K562 (cell line): Measurements from ENCODE around the gene HECA. TPM values are rescaled to one million over a fixed set of nuclear protein-coding genes. Genes with fewer than 3 reads are reported as not detected.

Experiments used
- CXXC5 ChIP-seq: fragments of 250-450 bp; sonication (Bioruptor Pico); IDR thresholded peaks from 2 replicates; pipeline ENCODE4 v1.8.0; 2022; ENCODE audit warnings: inconsistent platforms, mild to moderate bottlenecking, moderate library complexity
- ELF1 ChIP-seq: fragments of 200-800 bp; sonication (Bioruptor generic); IDR thresholded peaks from 2 replicates; pipeline ENCODE4 v1.6.1; 2016; ENCODE audit warnings: missing genetic modification characterization, missing compliant biosample characterization
- FOXA1 ChIP-seq: fragments of 450-650 bp; IDR thresholded peaks from 2 replicates; pipeline ENCODE4 v1.6.1; 2016; ENCODE audit warnings: mild to moderate bottlenecking, borderline replicate concordance
- FOXO4 ChIP-seq: fragments of 450-650 bp; formaldehyde crosslinking; IDR thresholded peaks from 2 replicates; pipeline ENCODE4 v1.4.0; 2020; ENCODE audit warnings: mild to moderate bottlenecking, moderate library complexity
- FUS ChIP-seq: fragments of 200-400 bp; formaldehyde crosslinking; optimal IDR thresholded peaks from 2 replicates; pipeline ENCODE3; 2017; ENCODE audit warnings: low read depth, low read length
- HSF4 ChIP-seq: fragments of 250-450 bp; sonication (Bioruptor Pico); IDR thresholded peaks from 2 replicates; pipeline ENCODE4 v2.1.2; 2022; ENCODE audit warnings: mild to moderate bottlenecking, moderate library complexity, borderline replicate concordance
- LCOR ChIP-seq: sonication (generic); formaldehyde crosslinking; IDR thresholded peaks from 2 replicates; pipeline ENCODE4 v1.8.0; 2022; ENCODE audit warnings: mild to moderate bottlenecking, missing genetic modification reagents
- MCM7 ChIP-seq, 2 experiments: fragments of 450-650 bp; IDR thresholded peaks; 2 replicates each; pipeline ENCODE4 v1.6.1; 2016 to 2018
- MTA3 ChIP-seq: fragments of 450-650 bp; formaldehyde crosslinking; IDR thresholded peaks from 2 replicates; pipeline ENCODE4 v1.6.1; 2017; ENCODE audit warnings: mild to moderate bottlenecking, borderline replicate concordance
- NFRKB ChIP-seq: fragments of 450-650 bp; IDR thresholded peaks from 2 replicates; pipeline ENCODE4 v1.6.1; 2016; ENCODE audit warnings: low read depth
- PCBP2 ChIP-seq: fragments of 200-400 bp; formaldehyde crosslinking; IDR thresholded peaks from 2 replicates; pipeline ENCODE4 v1.6.1; 2018; ENCODE audit warnings: low read length, low read depth, mild to moderate bottlenecking, moderate library complexity; ENCODE audit not compliant: poor library complexity, severe bottlenecking
- PTRF ChIP-seq: fragments of 450-650 bp; IDR thresholded peaks from 2 replicates; pipeline ENCODE4 v1.6.1; 2016; ENCODE audit warnings: mild to moderate bottlenecking, missing genetic modification characterization, missing compliant biosample characterization
- RB1 ChIP-seq: fragments of 450-650 bp; IDR thresholded peaks from 2 replicates; pipeline ENCODE4 v1.6.1; 2017; ENCODE audit warnings: low read depth, mild to moderate bottlenecking
- SAP30 ChIP-seq: fragments of 200-600 bp; sonication (generic); IDR thresholded peaks from 2 replicates; pipeline ENCODE4 v1.6.1; 2012; ENCODE audit warnings: borderline replicate concordance, low read depth, mild to moderate bottlenecking, moderate library complexity, low read length, control low read depth, inconsistent platforms; ENCODE audit not compliant: insufficient read depth, poor library complexity, severe bottlenecking
- SOX6 ChIP-seq: fragments of 450-650 bp; IDR thresholded peaks from 2 replicates; pipeline ENCODE4 v1.6.1; 2014; ENCODE audit warnings: mild to moderate bottlenecking
- STAG1 ChIP-seq: sonication (generic); formaldehyde crosslinking; IDR thresholded peaks from 2 replicates; pipeline ENCODE4 v1.5.0; 2020; ENCODE audit warnings: missing genetic modification reagents, borderline replicate concordance
- STAT5B ChIP-seq: fragments of 250-450 bp; sonication (Bioruptor Pico); IDR thresholded peaks from 2 replicates; pipeline ENCODE4 v1.8.0; 2021; ENCODE audit warnings: mild to moderate bottlenecking, inconsistent platforms
- TARDBP ChIP-seq: fragments of 450-650 bp; IDR thresholded peaks from 2 replicates; pipeline ENCODE4 v1.6.1; 2016
- U2AF2 ChIP-seq: fragments of 200-400 bp; formaldehyde crosslinking; optimal IDR thresholded peaks from 2 replicates; pipeline ENCODE3; 2017; ENCODE audit warnings: low read depth, mild to moderate bottlenecking, low read length
- ZFX ChIP-seq: sonication (generic); formaldehyde crosslinking; IDR thresholded peaks from 2 replicates; pipeline ENCODE4 v1.8.0; 2022; ENCODE audit warnings: mild to moderate bottlenecking, missing genetic modification reagents, moderate library complexity
- ZNF175 ChIP-seq: fragments of 200-800 bp; sonication (Bioruptor generic); IDR thresholded peaks from 2 replicates; pipeline ENCODE4 v1.6.1; 2016; ENCODE audit warnings: low read depth, mild to moderate bottlenecking, missing genetic modification characterization, missing compliant biosample characterization
- polyA plus RNA-seq, 8 experiments: library from polyadenylated mRNA; depleted of rRNA in 4 of 8; stranded (reverse) in 5 of 8; unstranded in 3 of 8; fragments of >200 nt; fragmentation: Nextera tagmentation in 2 of 8; fragmentation: Illumina TruSeq in 1 of 8; extraction: Ambion mirVana in 2 of 8; extraction: Trizol in 1 of 8; gene quantifications; 2 replicates each; pipeline versions ENCODE4 v1.2.1 to v1.2.3, GENCODE V29; 2011 to 2014; ENCODE audit warnings: inconsistent platforms in 1 of 8, missing spikeins in 1 of 8
- total RNA-seq, 7 experiments: library from RNA; depleted of rRNA in 6 of 7; stranded (reverse); fragments of >200 nt in 6 of 7; fragmentation: Illumina TruSeq in 2 of 7; extraction: Trizol in 2 of 7; gene quantifications; 2 replicates each; pipeline versions ENCODE4 v1.2.1 to v1.2.3, GENCODE V29; 2011 to 2021; ENCODE audit warnings: low replicate concordance in 1 of 7
- TF ChIP-seq, protein P1 (sequence below), 2 experiments: IDR thresholded peaks; 2 replicates each; pipeline ENCODE4 v1.6.1; 2011; ENCODE audit warnings: borderline replicate concordance in 1 of 2, control low read depth in 1 of 2, low read depth in 1 of 2, low read length in 1 of 2, mild to moderate bottlenecking in 1 of 2, mixed read lengths in 1 of 2, moderate library complexity in 1 of 2; ENCODE audit not compliant: insufficient read depth in 1 of 2, insufficient read length in 1 of 2, poor library complexity in 1 of 2, severe bottlenecking in 1 of 2; ENCODE audit errors: extremely low read depth in 1 of 2
- TF ChIP-seq, protein P2 (sequence below): fragments of 150-350 bp; conservative IDR thresholded peaks from 2 replicates; pipeline ENCODE4 v1.6.1; 2014; ENCODE audit warnings: low read length
- TF ChIP-seq, protein P3 (sequence below): sonication (generic); formaldehyde crosslinking; IDR thresholded peaks from 2 replicates; pipeline ENCODE4 v1.8.0; 2022; ENCODE audit warnings: missing genetic modification reagents, mild to moderate bottlenecking, borderline replicate concordance

The HECA gene
- total and polyA plus RNA-seq, 9 of the 15 experiments (the other 6 are each of a cell fraction or from before 2014, with no cell fraction given): 0.31 to 2.3 (median 1.1) TPM

DNA sequence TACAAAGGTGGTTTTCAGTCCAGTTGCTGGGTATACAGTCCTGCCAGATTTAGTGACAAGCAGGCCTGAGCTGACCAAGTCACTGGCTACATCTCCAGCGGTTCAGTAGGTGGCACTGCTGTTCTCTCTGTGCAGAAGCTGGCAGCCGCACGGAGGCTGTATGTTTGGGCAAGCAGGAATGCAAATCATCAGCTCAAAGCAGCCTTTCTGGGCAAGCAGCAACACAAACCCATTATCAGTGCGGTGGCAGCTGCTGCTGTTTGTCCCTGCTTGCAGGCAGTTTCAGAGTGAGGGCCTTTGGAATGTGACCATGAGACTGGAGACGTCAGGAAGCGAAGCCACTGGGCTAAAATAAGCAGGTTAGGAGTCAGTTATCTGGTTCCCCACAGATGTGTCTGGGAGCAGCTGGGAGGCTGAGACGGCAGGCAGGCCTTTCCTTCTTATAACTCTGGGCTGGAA lies 84.4 kb downstream of the HECA start (continued):
- TF ChIP-seq, protein P1, sequence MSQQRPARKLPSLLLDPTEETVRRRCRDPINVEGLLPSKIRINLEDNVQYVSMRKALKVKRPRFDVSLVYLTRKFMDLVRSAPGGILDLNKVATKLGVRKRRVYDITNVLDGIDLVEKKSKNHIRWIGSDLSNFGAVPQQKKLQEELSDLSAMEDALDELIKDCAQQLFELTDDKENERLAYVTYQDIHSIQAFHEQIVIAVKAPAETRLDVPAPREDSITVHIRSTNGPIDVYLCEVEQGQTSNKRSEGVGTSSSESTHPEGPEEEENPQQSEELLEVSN (IDR thresholded peaks at IDR 0.05; ENCODE audit: borderline replicate concordance in 1 of 2, extremely low read depth in 1 of 2, insufficient read depth in 1 of 2, insufficient read length in 1 of 2, low read depth in 1 of 2, low read length in 1 of 2, poor library complexity in 1 of 2, severe bottlenecking in 1 of 2): no peak
- TF ChIP-seq MCM7 (IDR thresholded peaks at IDR 0.05) (no peak), ZFX (CRISPR knock-in tag) (no peak), MTA3 (0 out of 2 replicates have a peak, but pooled peaks have one; percentile 41), STAT5B (CRISPR knock-in tag) (no peak), FOXA1 (no peak), ZNF175 (peak; percentile 58; the same call in 1 of the 2 replicates), SAP30 (no peak), LCOR (peak; percentile 50; the same call in 1 of the 2 replicates), CXXC5 (CRISPR knock-in tag) (peak; percentile 26; the same call in 1 of the 2 replicates), FOXO4 (CRISPR knock-in tag) (no peak), NFRKB (no peak), SOX6 (0 out of 2 replicates have a peak, but pooled peaks have one; percentile 45), PCBP2 (no peak), U2AF2 (no peak), HSF4 (CRISPR knock-in tag) (no peak), TARDBP (no peak), ELF1 (0 out of 2 replicates have a peak, but pooled peaks have one; percentile 27), PTRF (tag) (no peak), STAG1 (peak; percentile 79; the same call in 1 of the 2 replicates), FUS (no peak), RB1 (no peak)
- TF ChIP-seq, protein P2, sequence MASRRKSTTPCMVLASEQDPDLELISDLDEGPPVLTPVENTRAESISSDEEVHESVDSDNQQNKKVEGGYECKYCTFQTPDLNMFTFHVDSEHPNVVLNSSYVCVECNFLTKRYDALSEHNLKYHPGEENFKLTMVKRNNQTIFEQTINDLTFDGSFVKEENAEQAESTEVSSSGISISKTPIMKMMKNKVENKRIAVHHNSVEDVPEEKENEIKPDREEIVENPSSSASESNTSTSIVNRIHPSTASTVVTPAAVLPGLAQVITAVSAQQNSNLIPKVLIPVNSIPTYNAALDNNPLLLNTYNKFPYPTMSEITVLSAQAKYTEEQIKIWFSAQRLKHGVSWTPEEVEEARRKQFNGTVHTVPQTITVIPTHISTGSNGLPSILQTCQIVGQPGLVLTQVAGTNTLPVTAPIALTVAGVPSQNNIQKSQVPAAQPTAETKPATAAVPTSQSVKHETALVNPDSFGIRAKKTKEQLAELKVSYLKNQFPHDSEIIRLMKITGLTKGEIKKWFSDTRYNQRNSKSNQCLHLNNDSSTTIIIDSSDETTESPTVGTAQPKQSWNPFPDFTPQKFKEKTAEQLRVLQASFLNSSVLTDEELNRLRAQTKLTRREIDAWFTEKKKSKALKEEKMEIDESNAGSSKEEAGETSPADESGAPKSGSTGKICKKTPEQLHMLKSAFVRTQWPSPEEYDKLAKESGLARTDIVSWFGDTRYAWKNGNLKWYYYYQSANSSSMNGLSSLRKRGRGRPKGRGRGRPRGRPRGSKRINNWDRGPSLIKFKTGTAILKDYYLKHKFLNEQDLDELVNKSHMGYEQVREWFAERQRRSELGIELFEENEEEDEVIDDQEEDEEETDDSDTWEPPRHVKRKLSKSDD: no peak
- TF ChIP-seq, protein P3, sequence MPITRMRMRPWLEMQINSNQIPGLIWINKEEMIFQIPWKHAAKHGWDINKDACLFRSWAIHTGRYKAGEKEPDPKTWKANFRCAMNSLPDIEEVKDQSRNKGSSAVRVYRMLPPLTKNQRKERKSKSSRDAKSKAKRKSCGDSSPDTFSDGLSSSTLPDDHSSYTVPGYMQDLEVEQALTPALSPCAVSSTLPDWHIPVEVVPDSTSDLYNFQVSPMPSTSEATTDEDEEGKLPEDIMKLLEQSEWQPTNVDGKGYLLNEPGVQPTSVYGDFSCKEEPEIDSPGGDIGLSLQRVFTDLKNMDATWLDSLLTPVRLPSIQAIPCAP (CRISPR knock-in tag): no peak
